NCI-H345 (cell line): ENCODE data around the gene AP3S2.
"Not testable (repeated sequence)": the region's sequence is repeated elsewhere in the genome, so short reads cannot be mapped to it uniquely, and the experiment has no call there.

ENCODE experiments used
- DNase-seq: peaks from one replicate; lab custom pipeline; 2025; lab: John Stamatoyannopoulos, UW

AP3S2 gene

DNA sequence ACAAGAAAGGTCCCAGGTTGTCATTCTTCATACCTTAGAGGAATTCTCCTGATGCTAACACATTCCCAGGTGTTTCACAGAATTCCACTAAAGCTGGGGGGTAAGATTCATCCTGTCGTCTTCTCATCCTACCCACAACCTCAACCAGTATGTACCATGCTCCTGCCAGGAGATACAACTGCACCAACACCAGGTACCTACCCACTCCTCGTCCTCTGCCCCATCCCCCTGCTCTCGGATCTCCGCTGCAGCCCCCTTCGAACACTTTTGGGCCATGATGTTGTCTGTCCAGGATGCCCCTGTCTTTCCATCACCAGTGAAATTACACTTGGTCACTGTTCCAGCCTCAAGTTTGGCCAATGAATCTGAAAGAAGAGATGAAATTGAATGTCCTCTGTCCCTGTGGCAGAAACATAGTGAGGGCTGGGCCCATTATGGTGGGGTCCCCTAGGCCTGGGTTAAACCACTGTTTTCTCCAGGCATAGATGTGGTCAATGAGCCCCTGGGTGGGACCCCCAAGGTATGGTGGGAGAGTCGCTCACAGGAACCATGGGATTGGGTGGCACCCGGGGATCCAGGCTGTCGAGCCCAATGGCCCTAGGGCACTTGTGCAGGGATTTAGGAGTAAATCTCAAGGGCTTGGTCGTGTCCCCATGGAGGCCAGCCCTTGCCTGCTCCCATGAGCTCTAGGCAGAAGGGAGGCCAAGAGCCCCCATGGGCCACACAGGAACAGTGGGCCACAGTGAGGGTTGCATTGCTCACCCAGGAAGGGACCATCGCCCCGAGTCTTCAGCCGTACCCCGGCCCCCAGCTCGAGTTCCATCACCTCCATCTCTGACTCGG lies 9.4 kb upstream of the AP3S2 start:
- no peak for DNase-seq

DNA sequence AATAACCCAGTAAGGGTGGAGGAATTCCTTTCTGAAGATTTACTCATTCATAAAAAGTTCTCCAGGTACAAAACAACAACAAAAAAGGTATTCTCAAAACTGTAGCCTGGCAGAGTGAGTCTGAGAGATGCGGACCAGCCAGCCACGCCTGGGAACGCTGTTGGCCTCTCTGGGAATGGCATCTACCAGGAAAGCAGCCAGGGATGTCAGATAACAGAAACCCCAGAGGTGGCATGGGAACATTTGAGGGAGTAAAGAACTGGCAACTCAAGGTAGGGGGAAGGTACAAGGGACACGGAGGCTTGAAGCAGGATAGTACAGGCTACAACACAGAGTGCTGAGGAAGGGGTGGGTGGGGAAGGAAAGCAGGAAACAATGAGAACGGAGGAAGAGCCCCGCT lies 7.1 kb upstream of the AP3S2 start:
- no peak for DNase-seq

DNA sequence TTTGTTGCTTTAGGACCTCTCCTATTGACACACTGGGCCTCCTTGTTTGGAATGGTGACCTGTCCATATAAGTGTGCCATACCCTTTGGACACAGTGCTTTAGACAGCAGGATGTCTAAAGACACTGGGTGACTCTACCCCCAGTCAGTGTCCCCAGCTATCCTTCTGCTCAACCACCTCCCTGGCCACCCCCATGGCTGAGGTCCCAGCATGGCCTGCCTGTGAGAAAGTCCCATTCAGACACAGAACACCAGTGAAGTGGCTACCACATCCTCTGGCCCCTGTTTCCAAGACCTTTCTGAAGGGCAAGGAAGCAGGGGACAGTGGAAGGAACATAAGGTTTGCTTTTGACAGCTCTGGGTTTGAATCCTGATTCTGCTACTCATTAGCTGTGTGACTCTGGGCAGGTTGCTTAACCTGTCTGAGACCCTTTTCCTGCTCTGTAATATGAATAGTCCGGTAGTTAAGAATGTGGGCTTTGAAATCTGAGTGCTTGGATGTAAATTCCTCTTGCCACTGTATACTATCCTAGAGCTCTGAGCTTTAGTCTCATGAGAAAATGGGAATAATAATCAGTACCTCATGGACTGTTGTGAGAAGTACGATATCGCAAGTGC lies 6.3 kb upstream of the AP3S2 start:
- DNase-seq: no peak

DNA sequence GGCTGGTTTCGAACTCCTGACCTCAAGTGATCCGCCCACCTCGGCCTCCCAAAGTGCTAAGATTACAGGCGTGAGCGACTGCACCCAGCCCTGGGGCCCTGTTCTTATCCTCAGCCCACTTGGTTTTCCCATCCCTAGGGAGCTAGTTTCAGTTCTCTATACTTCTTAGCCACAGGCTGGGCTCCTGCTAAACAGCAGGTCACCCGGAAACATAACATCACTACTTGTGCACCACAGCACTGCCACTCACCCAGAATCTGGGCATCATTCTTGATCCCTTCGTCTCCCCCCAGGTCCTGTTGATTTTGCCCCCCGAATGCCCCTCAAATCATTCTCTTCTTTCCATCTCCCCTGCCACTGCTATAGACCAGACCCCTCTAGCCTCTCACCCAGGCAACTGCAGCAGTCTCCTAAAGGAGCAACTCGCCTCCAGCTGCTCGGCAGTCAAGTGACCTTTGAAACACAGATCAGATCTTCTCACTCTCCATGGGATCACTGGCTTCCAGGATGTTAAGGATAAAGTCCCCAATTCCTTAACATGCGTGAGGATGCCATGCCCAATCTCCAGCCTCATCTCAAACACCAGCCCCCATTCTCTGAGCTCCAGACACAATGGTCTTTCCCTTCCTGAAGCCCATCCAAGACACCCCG lies 5.6 kb upstream of the AP3S2 start:
- no peak for DNase-seq

DNA sequence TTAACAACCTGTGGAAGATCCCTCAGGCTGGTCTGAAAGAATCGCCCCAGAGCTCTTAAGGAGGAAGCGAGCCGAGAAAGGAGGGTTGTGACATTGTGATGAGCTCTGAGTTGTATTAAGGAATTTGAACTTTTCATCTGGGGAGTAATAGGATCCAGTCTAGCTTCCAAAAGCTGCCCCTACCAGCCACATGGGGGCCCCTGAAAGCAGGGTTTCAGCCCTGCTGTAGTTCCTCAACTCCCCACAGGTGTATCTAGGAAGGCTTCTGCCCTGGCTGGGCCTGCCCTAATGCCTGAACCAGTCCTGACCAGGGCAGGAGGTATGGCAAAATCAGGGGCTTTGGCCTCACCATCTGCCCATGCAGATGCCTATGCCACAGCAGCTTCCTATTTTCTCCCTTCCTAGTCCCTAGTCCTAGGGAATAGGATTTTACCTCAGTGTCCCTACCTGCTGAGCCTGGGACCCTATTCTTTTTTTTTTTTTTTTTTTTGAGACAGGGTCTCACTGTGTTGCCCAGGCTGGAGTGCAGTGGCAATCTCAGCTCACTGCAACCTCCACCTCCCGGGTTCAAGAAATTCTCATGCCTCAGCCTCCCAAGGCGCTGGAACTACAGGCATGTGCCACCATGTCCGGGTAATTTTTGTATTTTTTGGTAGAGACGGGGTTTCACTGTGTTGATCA lies 5.0 kb upstream of the AP3S2 start:
- peak; percentile 9 for DNase-seq

DNA sequence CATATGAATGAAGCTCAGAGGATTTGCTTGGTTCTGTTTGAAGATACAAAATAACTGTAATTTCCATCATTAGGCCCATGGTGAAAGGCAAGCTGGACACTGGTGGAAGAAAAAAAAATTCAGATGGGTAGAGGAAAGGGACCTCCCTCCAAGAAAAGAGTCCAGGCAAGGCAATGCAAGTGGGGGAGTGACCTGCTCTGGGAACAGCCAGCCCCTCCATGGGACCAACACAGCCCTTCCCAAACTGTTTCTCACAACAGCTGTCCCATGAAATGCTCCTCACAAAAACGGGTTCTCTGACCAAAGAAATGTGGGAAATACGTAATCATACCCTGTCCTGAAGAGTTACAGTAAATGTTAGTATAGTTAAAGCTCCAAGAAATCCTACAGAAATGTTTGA lies 4.4 kb upstream of the AP3S2 start:
- no peak for DNase-seq

DNA sequence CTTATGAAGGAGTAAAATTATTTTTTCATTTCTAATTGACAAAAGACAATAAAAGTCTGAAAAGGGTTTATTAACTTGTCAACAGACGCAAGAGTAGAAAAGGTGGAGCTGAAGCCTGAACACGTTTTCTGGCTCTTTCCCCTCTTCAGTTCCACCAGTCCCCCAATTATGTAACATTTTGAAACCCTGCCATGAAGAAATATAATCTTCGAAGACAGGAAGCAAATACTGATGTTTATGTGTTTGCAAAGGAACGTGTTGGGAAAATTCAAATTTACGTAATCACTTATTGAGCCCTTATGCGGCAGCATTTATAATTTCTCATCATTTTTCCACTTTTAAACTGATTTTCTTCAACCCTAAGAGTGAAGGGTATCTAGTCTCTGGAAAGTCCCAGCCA lies 767 bp downstream of the AP3S2 start:
- no peak for DNase-seq

DNA sequence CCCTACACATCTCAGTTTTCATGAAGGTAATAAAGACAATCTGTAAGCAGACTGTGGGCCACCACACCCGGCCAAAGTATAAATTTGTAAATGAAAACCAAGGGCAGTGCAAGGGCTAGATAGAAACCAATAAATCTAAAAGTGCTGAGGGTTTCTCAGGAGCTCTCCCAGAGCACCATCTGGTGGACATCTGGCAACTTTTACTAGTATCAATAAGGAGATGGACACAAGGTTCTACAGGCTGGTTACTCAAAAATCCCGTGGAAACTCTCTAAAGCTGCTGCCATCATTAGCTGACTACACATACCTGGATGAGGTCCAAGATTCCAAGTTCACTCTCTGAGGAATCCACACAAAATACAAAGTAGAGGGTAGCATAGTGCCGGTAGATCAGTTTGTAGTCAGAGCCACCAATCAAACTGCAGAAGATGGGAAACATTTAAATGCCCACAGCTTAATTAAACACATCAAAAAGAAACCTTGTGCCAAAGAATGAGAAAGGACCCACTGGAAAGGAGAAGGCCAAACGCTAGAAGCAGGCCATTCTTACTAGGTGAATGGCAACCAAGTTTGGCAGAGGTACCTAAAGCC lies 5.5 kb downstream of the AP3S2 start:
- DNase-seq: no peak

DNA sequence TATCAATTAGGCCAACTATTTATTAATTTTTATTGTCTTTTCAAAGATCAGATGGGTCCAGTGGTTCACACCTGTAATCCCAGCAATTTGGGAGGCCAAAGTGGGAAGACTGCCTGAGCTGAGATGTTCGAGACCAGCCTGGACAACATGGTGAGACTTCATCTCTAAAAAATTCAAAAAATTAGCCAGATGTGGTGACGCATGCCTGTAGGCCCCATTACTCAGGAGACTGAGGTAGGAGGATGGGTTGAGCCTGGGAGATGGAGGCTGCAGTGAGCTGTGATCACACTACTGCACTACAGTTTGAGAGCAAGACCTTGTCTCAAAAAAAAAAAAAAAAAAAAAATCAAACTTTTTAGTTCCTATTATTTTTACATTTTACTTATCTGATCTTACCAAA lies 8.2 kb downstream of the AP3S2 start:
- DNase-seq: no peak

DNA sequence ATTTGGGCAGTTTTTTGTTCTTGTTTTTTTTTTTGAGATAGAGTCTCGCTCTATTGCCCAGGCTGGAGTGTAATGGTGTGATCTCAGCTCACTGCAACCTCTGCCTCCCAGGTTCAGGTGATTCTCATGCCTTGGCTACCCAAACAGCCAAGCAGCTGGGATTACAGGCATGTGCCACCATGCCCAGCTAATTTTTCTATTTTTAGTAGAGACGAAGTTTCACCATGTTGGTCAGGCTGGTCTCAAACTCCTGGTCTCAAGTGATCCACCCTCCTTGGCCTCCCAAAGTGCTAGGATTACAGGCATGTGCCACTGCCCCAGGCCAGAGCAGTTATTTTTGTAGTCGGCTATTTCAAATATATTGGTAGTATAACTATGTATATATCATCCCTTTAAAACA lies 8.6 kb downstream of the AP3S2 start:
- DNase-seq: not testable (repeated sequence)

DNA sequence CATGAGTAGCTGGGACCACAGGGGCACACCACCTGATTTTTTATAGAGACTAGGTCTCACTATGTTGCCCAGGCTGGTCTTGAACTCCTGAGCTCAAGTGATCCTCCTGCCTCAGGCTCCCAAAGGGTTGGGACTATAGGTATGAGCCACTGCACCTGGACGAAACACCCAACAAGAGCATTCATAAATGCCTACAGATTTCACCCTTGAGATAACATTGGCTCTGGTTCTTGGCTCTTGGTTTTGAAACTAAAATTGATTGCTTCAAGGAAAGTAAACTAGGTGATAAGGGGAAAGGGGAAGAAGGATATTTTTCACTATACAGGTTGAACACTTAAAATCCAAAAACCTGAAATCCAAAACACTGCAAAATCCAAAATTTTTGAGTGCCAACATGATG lies 10.3 kb downstream of the AP3S2 start:
- no peak for DNase-seq

DNA sequence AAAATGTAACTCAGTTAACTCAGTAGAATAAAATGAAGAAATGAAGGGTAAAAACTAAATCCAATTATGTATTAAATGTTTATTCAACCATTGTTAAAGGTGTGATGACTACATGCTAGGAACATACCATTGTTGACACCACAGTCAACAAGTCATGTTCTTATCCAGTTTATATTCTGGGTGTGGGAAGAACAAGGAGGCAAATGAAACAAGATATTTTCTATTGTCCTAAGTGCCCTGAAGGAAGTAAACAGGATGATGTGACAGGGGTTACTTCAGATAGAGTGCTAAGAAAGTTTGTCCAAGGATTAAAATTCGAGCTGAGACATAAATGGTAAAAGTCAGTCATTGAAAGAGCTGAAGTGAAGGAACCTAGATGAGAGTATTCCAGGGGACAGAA lies 13.1 kb downstream of the AP3S2 start:
- no peak for DNase-seq

DNA sequence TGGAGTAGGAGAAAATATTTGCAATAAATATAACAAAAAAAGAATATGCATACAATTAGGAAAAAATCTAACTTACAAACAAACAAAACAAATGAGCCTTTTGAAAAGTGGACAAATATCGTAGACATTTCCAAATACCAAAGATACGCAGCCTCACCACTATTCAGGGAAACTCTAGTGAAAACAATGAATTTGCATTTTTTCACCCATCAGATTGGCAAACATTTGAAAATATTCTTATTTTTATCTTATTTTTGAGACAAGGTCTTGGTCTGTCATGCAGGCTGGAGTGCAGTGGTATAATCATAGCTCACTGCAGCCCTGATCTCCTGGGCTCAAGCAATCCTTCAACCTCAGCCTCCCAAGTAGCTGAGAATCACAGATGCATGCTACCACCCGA lies 15.5 kb downstream of the AP3S2 start:
- no peak for DNase-seq

DNA sequence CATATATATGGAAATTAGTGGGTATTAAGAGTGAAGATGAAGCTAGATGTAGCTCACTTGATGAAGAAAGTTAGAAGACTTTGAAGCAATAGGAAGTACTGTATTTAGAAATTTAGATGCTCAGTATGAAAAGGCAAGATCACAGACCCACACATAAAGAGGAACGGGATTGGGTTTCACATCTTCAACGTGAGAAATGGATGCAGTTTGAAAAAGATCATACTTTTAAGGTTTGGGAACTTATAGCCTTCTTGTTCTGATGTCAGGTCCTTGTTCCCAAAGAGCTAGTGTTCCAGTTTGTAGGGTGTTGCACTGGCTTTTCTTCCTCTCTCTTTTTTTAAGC lies 16.7 kb downstream of the AP3S2 start:
- DNase-seq: no peak

DNA sequence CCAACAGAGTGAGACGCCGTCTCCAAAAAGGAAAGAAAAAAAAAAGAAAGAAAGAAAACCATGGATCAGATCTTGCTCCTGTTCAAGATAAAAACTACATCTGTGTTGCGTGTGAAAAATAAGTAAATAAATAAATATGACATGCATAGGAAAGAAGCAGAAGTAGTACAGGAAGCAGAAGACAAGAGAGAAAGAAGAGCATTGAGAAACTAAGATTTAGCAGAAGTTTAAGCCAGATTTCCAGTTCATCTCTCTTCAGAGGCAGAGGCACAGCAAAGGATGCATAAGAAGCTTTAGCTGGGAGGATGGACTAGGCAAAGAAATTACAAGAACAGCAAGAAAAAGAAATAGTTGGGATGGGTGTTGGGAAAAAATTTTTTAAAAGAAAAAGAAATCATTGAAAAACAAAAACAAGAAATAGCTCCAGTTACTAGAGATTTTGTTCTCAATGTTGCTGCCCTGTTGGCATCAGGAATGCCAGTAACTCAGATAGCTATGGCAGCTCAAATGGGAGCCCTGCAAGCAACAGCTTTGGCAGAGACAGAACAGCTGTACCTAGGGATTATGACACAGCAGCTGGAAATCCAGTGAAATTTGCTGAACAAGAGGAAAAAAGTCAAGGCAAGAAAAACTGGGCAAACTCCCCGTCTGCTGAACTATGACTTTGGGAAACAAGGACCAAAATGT lies 17.3 kb downstream of the AP3S2 start:
- no peak for DNase-seq

DNA sequence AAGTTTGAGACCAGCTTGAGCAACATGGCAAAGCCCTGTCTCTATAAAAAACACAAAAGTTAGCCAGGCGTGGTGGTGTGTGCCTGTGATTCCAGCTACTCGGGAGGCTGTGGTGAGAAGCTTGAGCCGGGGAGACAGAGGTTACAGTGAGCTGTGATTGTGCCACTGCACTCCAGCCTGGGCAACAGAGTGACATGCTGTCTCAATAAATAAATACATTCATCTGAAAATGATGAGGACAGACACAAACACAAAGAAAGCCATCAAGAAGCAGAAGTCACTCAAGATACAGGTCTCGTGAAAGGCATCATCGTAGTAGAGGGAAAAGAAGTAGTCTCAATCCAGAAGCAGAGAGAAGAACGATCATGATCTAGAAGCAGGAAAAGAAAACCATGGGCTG lies 18.1 kb downstream of the AP3S2 start:
- no peak for DNase-seq

DNA sequence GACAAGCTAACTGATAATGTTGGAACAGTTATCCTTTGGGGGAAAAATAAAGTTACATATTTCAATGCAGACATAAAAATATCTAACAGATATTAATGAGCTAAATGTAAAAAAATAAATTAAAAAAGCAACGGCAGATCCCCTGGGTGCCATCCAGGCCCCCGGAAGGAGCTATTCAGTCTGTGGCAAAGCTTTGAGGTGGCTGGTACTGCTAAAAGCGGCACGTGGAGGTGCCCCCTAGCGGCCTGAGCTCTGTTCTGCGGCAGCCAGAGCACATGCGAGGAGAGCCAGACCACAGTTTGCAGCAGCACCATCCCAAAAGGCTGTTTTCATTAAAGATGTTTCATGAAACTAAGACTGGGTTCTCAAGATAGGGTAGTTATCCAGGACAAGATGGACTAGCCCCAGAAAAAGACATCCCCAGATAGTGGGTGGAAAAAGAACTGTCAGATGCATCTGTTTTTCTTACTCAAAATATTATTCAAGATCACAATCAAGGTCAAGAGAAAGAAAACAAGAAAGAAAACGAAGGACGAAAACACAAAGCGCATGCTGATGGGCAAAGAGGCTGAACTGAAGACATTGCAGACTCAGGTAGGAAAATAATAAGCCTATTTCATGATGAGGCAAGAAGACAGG lies 18.7 kb downstream of the AP3S2 start:
- DNase-seq: peak; percentile 58

DNA sequence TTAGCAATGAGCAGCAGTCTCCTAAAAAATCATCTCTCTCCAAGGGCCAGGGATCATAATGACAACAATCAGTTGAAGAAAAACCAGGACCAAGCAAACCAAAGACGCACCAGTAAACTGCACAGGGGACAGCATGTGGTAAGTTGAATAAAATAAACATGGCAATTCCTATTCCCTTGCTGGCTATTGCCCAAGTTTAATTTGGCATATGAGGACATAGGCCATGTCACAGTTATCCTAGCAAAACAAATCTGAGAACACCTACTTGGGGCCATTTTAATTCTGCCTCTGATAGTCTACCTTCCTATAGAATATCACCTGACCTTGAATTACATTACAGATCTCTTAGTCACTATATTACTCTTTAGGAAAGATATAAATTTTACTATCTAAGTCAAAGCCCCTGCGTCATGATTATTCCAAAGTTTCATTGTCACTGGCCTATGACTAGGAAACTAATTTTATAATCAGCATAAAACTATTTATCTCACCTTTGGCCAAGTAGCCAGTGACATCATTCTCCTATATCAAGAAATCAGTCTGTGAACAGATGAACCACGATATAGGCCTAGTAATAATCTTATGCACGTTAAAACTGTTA lies 23.0 kb downstream of the AP3S2 start:
- no peak for DNase-seq

DNA sequence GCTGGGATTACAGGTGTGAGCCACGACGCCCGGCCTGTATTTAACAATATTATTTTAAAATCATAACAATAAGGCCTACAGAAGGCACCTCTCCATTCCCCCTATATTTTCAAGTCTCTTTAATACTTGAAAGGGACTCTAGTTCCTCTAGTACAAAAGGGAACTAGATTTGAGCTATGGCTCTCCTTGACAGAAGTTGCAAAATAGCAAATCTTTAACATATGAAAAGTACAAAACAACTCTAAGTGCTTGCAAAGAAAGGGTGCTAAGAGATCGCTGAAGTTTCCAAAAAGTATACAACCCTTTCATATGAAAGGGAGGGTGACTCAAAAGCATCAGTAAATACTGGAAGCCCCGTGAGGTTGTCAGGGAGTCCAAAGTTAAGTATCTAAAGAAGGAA lies 23.8 kb downstream of the AP3S2 start:
- DNase-seq: no peak

DNA sequence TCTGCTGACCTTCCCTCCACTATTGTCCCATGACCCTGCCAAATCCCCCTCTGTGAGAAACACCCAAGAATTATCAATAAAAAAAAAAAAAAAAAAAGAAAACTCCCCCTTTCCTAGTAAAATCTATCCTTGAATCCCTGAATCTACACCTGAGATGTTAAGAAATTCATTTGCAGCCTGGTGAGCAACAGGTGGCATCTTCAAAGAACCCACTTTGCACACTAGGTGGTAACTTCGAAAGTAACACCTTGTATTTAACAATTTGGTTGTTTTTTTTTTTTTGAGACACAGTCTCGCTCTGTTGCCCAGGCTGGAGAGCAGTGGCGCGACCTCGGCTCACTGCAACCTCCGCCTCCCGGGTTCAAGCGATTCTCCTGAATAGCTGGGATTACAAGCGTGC lies 24.3 kb downstream of the AP3S2 start:
- DNase-seq: not testable (repeated sequence)
